Measurements from ENCODE around the gene FAM89B. TPM values are rescaled to one million over a fixed set of nuclear protein-coding genes. Genes with fewer than 3 reads are reported as not detected.

FAM89B gene
- total RNA-seq, 2 experiments from 2014 or later, result 36.6 to 54.2 TPM

- Mint-ChIP-seq H3K27me3 (no peaks in the 10 kb centered on the region), H3K27ac (no peak overlapping the region), H3K9me3 (ENCODE audit: low read depth) (no peaks in the 10 kb centered on the region), H3K36me3 (peaks cover 3% of the 10 kb centered on the region), H3K4me1 (peaks cover 8% of the 10 kb centered on the region), H3K4me3 (no peak overlapping the region)
- no peak for ATAC-seq
- peak; percentile 39 for DNase-seq
- CTCF ChIA-PET, result no interaction called here
Measured at GRCh38 chr11:65532388-65533064, 39.8 kb upstream of the FAM89B start.

- no peaks in the 10 kb centered on the region for H3K27me3 Mint-ChIP-seq
- no peaks in the 10 kb centered on the region for H3K9me3 Mint-ChIP-seq (ENCODE audit: low read depth)
- H3K27ac Mint-ChIP-seq, result no peak overlapping the region
- ATAC-seq (no peak), DNase-seq (peak; percentile 41)
- no peak overlapping the region for H3K4me3 Mint-ChIP-seq
- H3K36me3 Mint-ChIP-seq, result peaks cover 3% of the 10 kb centered on the region
- CTCF ChIA-PET, result interaction anchor here (12.7 kb wide), 1 partner anchor 55 kb away, joined by 209 read pairs; the partner anchor contains the start of gene KCNK7
- H3K4me1 Mint-ChIP-seq, result peaks cover 1% of the 10 kb centered on the region
Measured at GRCh38 chr11:65535102-65535501, 37.2 kb upstream of the FAM89B start.

- CTCF ChIA-PET, result interaction anchor here (1.2 to 12.7 kb wide), 4 partner anchors 23 to 54 kb away, joined by 3 to 209 read pairs (median 6); partner anchors contain the start of genes FAM89B, KCNK7 and ZNRD2
- no peak for ATAC-seq
- H3K4me1 Mint-ChIP-seq, result peaks cover 5% of the 10 kb centered on the region
- H3K4me3 Mint-ChIP-seq, result no peak overlapping the region
- no peak for DNase-seq
- H3K36me3 Mint-ChIP-seq, result peaks cover 3% of the 10 kb centered on the region
- H3K27me3 Mint-ChIP-seq, result no peaks in the 10 kb centered on the region
- no peaks in the 10 kb centered on the region for H3K9me3 Mint-ChIP-seq (ENCODE audit: low read depth)
- H3K27ac Mint-ChIP-seq, result no peak overlapping the region
Measured at GRCh38 chr11:65536412-65537295, 35.7 kb upstream of the FAM89B start.

GRCh38 chr11:65537296-65537597 is 35.1 kb upstream of the FAM89B start:
- no peaks in the 10 kb centered on the region for H3K9me3 Mint-ChIP-seq (ENCODE audit: low read depth)
- CTCF ChIA-PET, result interaction anchor here (1.2 to 12.7 kb wide), 4 partner anchors 22 to 53 kb away, joined by 3 to 209 read pairs (median 6); partner anchors contain the start of genes FAM89B, KCNK7 and ZNRD2
- no peak for ATAC-seq

GRCh38 chr11:65537620-65538231 is 34.6 kb upstream of the FAM89B start:
- Mint-ChIP-seq H3K9me3 (ENCODE audit: low read depth) (no peaks in the 10 kb centered on the region), H3K4me1 (peaks cover 8% of the 10 kb centered on the region), H3K4me3 (no peak overlapping the region), H3K27me3 (no peaks in the 10 kb centered on the region), H3K36me3 (peaks cover 4% of the 10 kb centered on the region), H3K27ac (no peak overlapping the region)
- CTCF ChIA-PET, result interaction anchor here (1.6 to 19.4 kb wide), 4 partner anchors 8 to 53 kb away, joined by 3 to 388 read pairs (median 107); partner anchors contain the start of genes FAM89B, KCNK7, LTBP3 and ZNRD2
- no peak for DNase-seq
- ATAC-seq, result no peak

More at GRCh38 chr11:65537296-65537597, 35.1 kb upstream of the FAM89B start:
- Mint-ChIP-seq H3K36me3 (peaks cover 3% of the 10 kb centered on the region), H3K4me1 (peaks cover 8% of the 10 kb centered on the region), H3K4me3 (no peak overlapping the region), H3K27me3 (no peaks in the 10 kb centered on the region), H3K27ac (no peak overlapping the region)
- no peak for DNase-seq

- H3K9me3 Mint-ChIP-seq (ENCODE audit: low read depth), result no peaks in the 10 kb centered on the region
Measured at GRCh38 chr11:65538232-65538914, 34.0 kb upstream of the FAM89B start.

GRCh38 chr11:65538915-65539743 is 33.2 kb upstream of the FAM89B start:
- Mint-ChIP-seq H3K4me1 (peaks cover 8% of the 10 kb centered on the region), H3K27me3 (no peaks in the 10 kb centered on the region), H3K4me3 (no peak overlapping the region), H3K36me3 (peaks cover 1% of the 10 kb centered on the region), H3K27ac (no peak overlapping the region), H3K9me3 (ENCODE audit: low read depth) (no peaks in the 10 kb centered on the region)
- DNase-seq, result no peak
- no peak for ATAC-seq
- CTCF ChIA-PET, result interaction anchor here (0.6 to 19.4 kb wide), 22 partner anchors 8 to 506 kb away, joined by 3 to 388 read pairs (median 7); partner anchors contain the start of genes EHBP1L1, FAM89B, KCNK7 and LTBP3

More at GRCh38 chr11:65538232-65538914, 34.0 kb upstream of the FAM89B start:
- peak; percentile 40 for DNase-seq
- Mint-ChIP-seq H3K4me3 (no peak overlapping the region), H3K36me3 (peaks cover 2% of the 10 kb centered on the region), H3K27me3 (no peaks in the 10 kb centered on the region), H3K4me1 (peaks cover 8% of the 10 kb centered on the region), H3K27ac (no peak overlapping the region)
- ATAC-seq, result no peak
- CTCF ChIA-PET, result interaction anchor here (0.6 to 19.4 kb wide), 4 partner anchors 9 to 85 kb away, joined by 3 to 388 read pairs (median 106); partner anchors contain the start of genes FAM89B, KCNK7, LTBP3 and ZNRD2

GRCh38 chr11:65539744-65540289 is 32.5 kb upstream of the FAM89B start:
- Mint-ChIP-seq H3K4me1 (peaks cover 8% of the 10 kb centered on the region), H3K9me3 (ENCODE audit: low read depth) (no peaks in the 10 kb centered on the region), H3K4me3 (peak overlapping the region; percentile 81), H3K27me3 (no peaks in the 10 kb centered on the region), H3K27ac (no peak overlapping the region), H3K36me3 (peaks cover 1% of the 10 kb centered on the region)
- ATAC-seq (peak; percentile 77), DNase-seq (peak; percentile 50)
- CTCF ChIA-PET, result interaction anchor here (0.6 to 19.4 kb wide), 33 partner anchors 9 to 761 kb away, joined by 3 to 388 read pairs (median 6); partner anchors contain the start of genes EHBP1L1, FAM89B, KCNK7 and LTBP3

GRCh38 chr11:65540290-65541092 is 31.8 kb upstream of the FAM89B start:
- ATAC-seq (peak; percentile 94), DNase-seq (peak; percentile 96)
- Mint-ChIP-seq H3K36me3 (peaks cover 1% of the 10 kb centered on the region), H3K27me3 (no peaks in the 10 kb centered on the region), H3K4me3 (peak overlapping the region; percentile 81), H3K27ac (peak overlapping the region; percentile 82), H3K9me3 (ENCODE audit: low read depth) (no peaks in the 10 kb centered on the region), H3K4me1 (peaks cover 9% of the 10 kb centered on the region)
- CTCF ChIA-PET, result interaction anchor here (0.6 to 19.4 kb wide), 36 partner anchors 8 to 761 kb away, joined by 3 to 388 read pairs (median 5); partner anchors contain the start of genes EHBP1L1, FAM89B, KCNK7 and LTBP3

GRCh38 chr11:65541093-65541982 is 31.0 kb upstream of the FAM89B start:
- ATAC-seq (no peak), DNase-seq (no peak)
- peak overlapping the region; percentile 81 for H3K4me3 Mint-ChIP-seq
- H3K36me3 Mint-ChIP-seq, result peaks cover 1% of the 10 kb centered on the region
- H3K27ac Mint-ChIP-seq, result peak overlapping the region; percentile 82
- CTCF ChIA-PET, result interaction anchor here (0.6 to 19.4 kb wide), 29 partner anchors 7 to 762 kb away, joined by 3 to 388 read pairs (median 6); partner anchors contain the start of genes EHBP1L1, FAM89B, KCNK7 and LTBP3
- H3K9me3 Mint-ChIP-seq (ENCODE audit: low read depth), result no peaks in the 10 kb centered on the region
- no peaks in the 10 kb centered on the region for H3K27me3 Mint-ChIP-seq
- peaks cover 15% of the 10 kb centered on the region for H3K4me1 Mint-ChIP-seq

All from activated CD8-positive, alpha-beta memory T cell treated with anti-CD3 and anti-CD28 coated beads, Interleukin-2, amount 10 ng/mL, durations not matched to agents 7 days and 5 days (primary cell).